Measurements from ENCODE around the gene DIAPH2. TPM values are rescaled to one million over a fixed set of nuclear protein-coding genes. Genes with fewer than 3 reads are reported as not detected.

The DIAPH2 gene
- total and polyA plus RNA-seq, 12 donors: 1.8 to 13.6 (median 10.1) TPM

DNA sequence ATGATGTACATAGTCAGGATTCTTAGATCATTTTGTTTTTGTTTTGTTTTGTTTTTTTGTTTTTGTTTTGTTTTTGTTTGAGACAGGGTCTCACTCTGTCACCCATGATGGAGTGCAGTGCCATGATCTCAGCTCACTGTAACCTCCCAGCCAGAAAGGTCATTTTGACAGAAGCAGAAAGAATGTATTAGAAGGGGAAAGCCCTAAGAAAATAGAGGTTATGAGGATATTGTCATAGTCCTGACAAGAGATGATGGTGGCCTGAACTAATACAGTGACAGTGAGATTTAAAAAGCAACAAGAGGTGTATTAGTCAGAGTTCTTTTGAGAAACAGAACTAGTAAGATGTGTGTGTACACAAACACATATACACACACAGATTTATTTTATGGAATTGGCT lies 702.4 kb downstream of the DIAPH2 start:
- H3K4me3 ChIP-seq: no peak overlapping the region
- H3K4me1 ChIP-seq: no peaks in the 10 kb centered on the region
- no peak overlapping the region for H3K27ac ChIP-seq
- DNase-seq (no peak), ATAC-seq (no peak)
- H3K9me3 ChIP-seq: no peaks in the 10 kb centered on the region
- peaks cover 0 to 2% (median 0%) of the 10 kb centered on the region in 9 donors for H3K36me3 ChIP-seq
- TF ChIP-seq CTCF (IDR thresholded peaks at IDR 0.05): no peak
- H3K27me3 ChIP-seq: peaks cover 0 to 6% (median 0%) of the 10 kb centered on the region in 7 donors
- intact Hi-C loops (cut with DNase I): no loop called here

GRCh38 chrX:97389761-97390192 lies 705.1 kb downstream of the DIAPH2 start:
- ATAC-seq: no peak
- intact Hi-C loops (cut with DNase I): no loop called here
- TF ChIP-seq CTCF (IDR thresholded peaks at IDR 0.05): no peak
- 84 to 85% methylated on average over 3 of the region's 3 CpGs for WGBS, 2 donors
- H3K27ac ChIP-seq: peak overlapping the region in 1 of 10 donors; percentile 19
- no peak for DNase-seq
- H3K4me1 ChIP-seq: no peaks in the 10 kb centered on the region
- H3K36me3 ChIP-seq: peaks cover 0 to 2% (median 0%) of the 10 kb centered on the region in 9 donors
- H3K9me3 ChIP-seq: no peaks in the 10 kb centered on the region
- no peak overlapping the region for H3K4me3 ChIP-seq
- no peaks in the 10 kb centered on the region for H3K27me3 ChIP-seq

DNA sequence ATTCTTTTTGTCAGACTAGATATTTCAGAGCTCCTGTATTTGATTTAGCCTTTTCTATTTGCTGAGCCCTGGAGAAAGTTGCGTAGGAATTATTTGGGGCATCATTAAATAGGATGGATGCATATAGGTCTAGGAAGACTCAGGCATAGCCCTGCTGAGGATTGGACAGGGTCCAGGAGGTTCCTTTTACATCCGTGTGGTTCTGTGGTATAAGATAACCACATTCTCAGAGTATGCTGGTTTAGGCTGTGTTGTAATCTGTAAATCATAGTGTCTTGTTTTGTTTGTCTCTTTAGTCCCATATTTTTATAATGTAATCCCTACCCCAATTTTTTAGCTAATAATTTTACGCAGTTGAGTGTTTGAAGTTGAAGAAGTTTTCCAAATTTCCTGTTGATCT lies 712.7 kb downstream of the DIAPH2 start:
- intact Hi-C loops (cut with DNase I): no loop called here
- DNase-seq (no peak), ATAC-seq (no peak)
- Histone ChIP-seq H3K4me3 (no peak overlapping the region), H3K9me3 (no peaks in the 10 kb centered on the region), H3K27me3 (peaks cover 0 to 8% (median 0%) of the 10 kb centered on the region in 7 donors), H3K27ac (no peak overlapping the region), H3K36me3 (no peaks in the 10 kb centered on the region), H3K4me1 (no peaks in the 10 kb centered on the region)
- TF ChIP-seq CTCF (IDR thresholded peaks at IDR 0.05): no peak
- 78 to 83% methylated on average over 3 of the region's 3 CpGs for WGBS, 2 donors

GRCh38 chrX:97398030-97398551 lies 713.4 kb downstream of the DIAPH2 start:
- WGBS, 2 donors: 51 to 73% methylated on average over 3 of the region's 3 CpGs

More at GRCh38 chrX:97398030-97398551, 713.4 kb downstream of the DIAPH2 start:
- Histone ChIP-seq H3K27me3 (peaks cover 0 to 15% (median 0%) of the 10 kb centered on the region in 7 donors), H3K4me1 (no peaks in the 10 kb centered on the region), H3K4me3 (no peak overlapping the region), H3K27ac (no peak overlapping the region), H3K36me3 (no peaks in the 10 kb centered on the region), H3K9me3 (no peaks in the 10 kb centered on the region)
- DNase-seq (no peak), ATAC-seq (no peak)
- TF ChIP-seq CTCF (IDR thresholded peaks at IDR 0.05): no peak
- intact Hi-C loops (cut with DNase I): no loop called here

Data from heart right ventricle (tissue), 16 donors.